SK-N-SH treated with all-trans-retinoic acid at 6 μM for 48 hours (cell line): ENCODE results near the gene NFE2L1.

ENCODE experiments used
- ATAC-seq: fragments of 200-7000 bp; cut with Tn5 transposase; 3 replicates; pipeline ENCODE4 v1.9.1; 2020; ENCODE audit warnings: mild to moderate bottlenecking, moderate library complexity
- ARNTL ChIP-seq: fragments of 450-650 bp; formaldehyde crosslinking; IDR thresholded peaks from 2 replicates; pipeline ENCODE4 v1.5.0; 2020; ENCODE audit warnings: low read depth, mild to moderate bottlenecking, moderate library complexity, borderline replicate concordance
- BACH2 ChIP-seq: fragments of 250-450 bp; sonication (Bioruptor Pico); IDR thresholded peaks from 2 replicates; pipeline ENCODE4 v1.9.0; 2021; ENCODE audit warnings: mild to moderate bottlenecking, borderline replicate concordance
- ISL1 ChIP-seq: fragments of 250-450 bp; sonication (Bioruptor Pico); IDR thresholded peaks from 2 replicates; pipeline ENCODE4 v2.1.2; 2022; ENCODE audit warnings: mild to moderate bottlenecking, moderate library complexity
- OSR1 ChIP-seq: fragments of 250-450 bp; sonication (Bioruptor Pico); IDR thresholded peaks from 2 replicates; pipeline ENCODE4 v1.8.0; 2022; ENCODE audit warnings: moderate library complexity, mild to moderate bottlenecking, inconsistent platforms
- SNAI2 ChIP-seq: fragments of 250-450 bp; sonication (Bioruptor Pico); IDR thresholded peaks from 2 replicates; pipeline ENCODE4 v1.5.0; 2020; ENCODE audit warnings: mild to moderate bottlenecking, moderate library complexity
- TCF4 ChIP-seq: fragments of 250-450 bp; sonication (Bioruptor Pico); IDR thresholded peaks from 2 replicates; pipeline ENCODE4 v1.8.0; 2021; ENCODE audit warnings: mild to moderate bottlenecking, moderate library complexity, borderline replicate concordance
- TOX ChIP-seq: fragments of 250-450 bp; sonication (Bioruptor Pico); IDR thresholded peaks from 2 replicates; pipeline ENCODE4 v1.8.0; 2021; ENCODE audit warnings: mild to moderate bottlenecking, moderate library complexity, borderline replicate concordance
- ZNF565 ChIP-seq: fragments of 450-650 bp; formaldehyde crosslinking; conservative IDR thresholded peaks from 2 replicates; pipeline ENCODE4 v1.5.0; 2020; ENCODE audit warnings: low read depth, mild to moderate bottlenecking, moderate library complexity
- ZNF70 ChIP-seq: fragments of 450-650 bp; formaldehyde crosslinking; IDR thresholded peaks from 2 replicates; pipeline ENCODE4 v1.5.0; 2020; ENCODE audit warnings: mild to moderate bottlenecking, moderate library complexity
- TF ChIP-seq, protein P1 (sequence below): fragments of 250-450 bp; sonication (Bioruptor Pico); IDR thresholded peaks from 2 replicates; pipeline ENCODE4 v1.5.1; 2020; ENCODE audit warnings: low read depth, mild to moderate bottlenecking, moderate library complexity
- TF ChIP-seq, protein P2 (sequence below): fragments of 250-450 bp; sonication (Bioruptor Pico); IDR thresholded peaks from 2 replicates; pipeline ENCODE4 v1.5.0; 2020; ENCODE audit warnings: mild to moderate bottlenecking, moderate library complexity
- TF ChIP-seq, protein P3 (sequence below): fragments of 250-450 bp; sonication (Bioruptor Pico); IDR thresholded peaks from 2 replicates; pipeline ENCODE4 v1.8.0; 2020; ENCODE audit warnings: mild to moderate bottlenecking, moderate library complexity, borderline replicate concordance

Gene NFE2L1

DNA sequence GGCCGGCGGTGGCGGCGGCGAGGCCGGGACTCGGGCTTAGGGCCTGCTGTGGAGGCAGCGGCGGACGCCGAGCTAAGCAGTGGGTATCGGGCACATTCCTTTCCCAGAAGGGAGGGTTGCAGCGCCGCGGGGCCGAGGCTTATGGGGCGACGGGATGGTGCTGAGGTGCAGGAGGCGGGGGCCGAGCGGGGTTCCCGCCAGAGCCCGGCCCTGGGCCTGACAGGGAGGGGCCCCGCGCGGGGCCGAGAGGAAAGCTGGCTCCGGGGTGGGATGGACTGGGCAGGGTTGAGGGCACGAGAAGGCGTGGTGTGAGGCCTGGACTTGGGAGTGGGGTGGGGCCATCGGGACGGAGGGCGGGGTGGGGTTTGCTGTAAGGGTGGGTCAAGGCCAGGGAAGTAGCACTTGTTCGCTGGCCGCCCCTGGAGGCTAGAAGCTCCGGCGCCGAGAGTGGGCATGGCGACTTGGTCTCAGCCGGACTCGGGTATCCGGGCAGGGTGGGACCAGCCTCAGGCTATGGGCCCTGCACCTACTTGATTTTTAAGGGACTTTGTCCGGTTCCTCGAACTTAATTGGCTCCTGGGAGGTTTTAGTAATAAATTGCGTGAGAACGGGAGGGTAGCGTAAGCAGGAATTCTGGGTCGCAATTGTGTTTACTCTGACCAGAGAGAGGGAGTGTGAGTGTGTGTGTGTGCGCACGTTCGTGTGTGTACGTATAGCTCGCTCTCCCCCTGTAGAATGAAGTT lies 396 bp downstream of the NFE2L1 start (continued):
- TF ChIP-seq, protein P1, sequence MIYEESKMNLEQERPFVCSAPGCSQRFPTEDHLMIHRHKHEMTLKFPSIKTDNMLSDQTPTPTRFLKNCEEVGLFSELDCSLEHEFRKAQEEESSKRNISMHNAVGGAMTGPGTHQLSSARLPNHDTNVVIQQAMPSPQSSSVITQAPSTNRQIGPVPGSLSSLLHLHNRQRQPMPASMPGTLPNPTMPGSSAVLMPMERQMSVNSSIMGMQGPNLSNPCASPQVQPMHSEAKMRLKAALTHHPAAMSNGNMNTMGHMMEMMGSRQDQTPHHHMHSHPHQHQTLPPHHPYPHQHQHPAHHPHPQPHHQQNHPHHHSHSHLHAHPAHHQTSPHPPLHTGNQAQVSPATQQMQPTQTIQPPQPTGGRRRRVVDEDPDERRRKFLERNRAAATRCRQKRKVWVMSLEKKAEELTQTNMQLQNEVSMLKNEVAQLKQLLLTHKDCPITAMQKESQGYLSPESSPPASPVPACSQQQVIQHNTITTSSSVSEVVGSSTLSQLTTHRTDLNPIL (CRISPR knock-in tag) = no peak
- no peak for TF ChIP-seq ZNF565

DNA sequence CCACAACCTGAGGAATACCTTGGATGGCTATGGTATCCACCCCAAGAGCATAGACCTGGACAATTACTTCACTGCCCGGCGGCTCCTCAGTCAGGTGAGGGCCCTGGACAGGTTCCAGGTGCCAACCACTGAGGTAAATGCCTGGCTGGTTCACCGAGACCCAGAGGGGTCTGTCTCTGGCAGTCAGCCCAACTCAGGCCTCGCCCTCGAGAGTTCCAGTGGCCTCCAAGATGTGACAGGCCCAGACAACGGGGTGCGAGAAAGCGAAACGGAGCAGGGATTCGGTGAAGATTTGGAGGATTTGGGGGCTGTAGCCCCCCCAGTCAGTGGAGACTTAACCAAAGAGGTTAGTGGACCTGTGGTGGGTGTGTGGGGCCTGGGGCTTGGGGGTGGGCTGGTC lies 3.1 kb downstream of the NFE2L1 start:
- TF ChIP-seq ZNF70 (no peak), TOX (no peak)
- ATAC-seq = no peak

DNA sequence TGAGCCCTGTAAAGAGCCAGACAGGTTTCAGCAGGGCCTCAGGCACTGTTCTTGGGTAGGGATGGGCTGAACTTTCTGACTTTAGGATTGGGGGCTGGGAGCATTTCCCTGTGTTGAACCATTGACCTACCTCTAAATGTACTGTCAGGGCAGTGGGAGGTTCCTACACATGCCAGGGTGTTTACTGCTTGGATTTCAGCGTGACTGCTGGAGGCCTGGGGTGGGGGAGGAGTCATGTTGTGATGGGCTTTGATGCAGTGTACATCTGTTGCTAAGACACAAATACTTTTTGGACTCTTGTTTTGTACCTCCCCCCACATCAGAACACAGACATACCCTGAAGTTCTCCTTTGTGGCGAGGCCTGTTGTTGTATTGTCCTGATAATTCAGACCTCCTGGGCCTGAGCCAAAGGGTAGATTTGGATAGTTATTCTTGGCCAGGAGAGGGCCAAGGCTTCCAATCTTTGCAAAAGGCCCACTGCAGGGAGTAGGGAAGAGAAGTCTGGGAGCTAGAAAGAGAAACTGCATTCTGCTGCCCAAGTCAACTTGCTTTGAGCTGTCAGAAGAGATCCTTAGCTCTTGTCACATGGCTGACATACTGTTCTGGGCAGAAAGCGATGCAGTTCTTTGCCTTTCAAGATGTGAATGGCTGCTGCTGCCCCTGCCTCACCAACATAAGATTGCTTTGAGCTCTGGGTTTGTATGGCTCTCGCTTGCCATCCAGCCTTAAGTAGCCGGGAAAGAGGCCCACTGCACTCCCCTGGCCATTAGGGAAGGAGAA lies 3.7 kb downstream of the NFE2L1 start:
- no peak for TF ChIP-seq ARNTL (CRISPR knock-in tag)
- TF ChIP-seq, protein P2, sequence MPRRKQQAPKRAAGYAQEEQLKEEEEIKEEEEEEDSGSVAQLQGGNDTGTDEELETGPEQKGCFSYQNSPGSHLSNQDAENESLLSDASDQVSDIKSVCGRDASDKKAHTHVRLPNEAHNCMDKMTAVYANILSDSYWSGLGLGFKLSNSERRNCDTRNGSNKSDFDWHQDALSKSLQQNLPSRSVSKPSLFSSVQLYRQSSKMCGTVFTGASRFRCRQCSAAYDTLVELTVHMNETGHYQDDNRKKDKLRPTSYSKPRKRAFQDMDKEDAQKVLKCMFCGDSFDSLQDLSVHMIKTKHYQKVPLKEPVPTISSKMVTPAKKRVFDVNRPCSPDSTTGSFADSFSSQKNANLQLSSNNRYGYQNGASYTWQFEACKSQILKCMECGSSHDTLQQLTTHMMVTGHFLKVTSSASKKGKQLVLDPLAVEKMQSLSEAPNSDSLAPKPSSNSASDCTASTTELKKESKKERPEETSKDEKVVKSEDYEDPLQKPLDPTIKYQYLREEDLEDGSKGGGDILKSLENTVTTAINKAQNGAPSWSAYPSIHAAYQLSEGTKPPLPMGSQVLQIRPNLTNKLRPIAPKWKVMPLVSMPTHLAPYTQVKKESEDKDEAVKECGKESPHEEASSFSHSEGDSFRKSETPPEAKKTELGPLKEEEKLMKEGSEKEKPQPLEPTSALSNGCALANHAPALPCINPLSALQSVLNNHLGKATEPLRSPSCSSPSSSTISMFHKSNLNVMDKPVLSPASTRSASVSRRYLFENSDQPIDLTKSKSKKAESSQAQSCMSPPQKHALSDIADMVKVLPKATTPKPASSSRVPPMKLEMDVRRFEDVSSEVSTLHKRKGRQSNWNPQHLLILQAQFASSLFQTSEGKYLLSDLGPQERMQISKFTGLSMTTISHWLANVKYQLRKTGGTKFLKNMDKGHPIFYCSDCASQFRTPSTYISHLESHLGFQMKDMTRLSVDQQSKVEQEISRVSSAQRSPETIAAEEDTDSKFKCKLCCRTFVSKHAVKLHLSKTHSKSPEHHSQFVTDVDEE (CRISPR knock-in tag) = no peak
- no peak for TF ChIP-seq TOX
- TF ChIP-seq, protein P3, sequence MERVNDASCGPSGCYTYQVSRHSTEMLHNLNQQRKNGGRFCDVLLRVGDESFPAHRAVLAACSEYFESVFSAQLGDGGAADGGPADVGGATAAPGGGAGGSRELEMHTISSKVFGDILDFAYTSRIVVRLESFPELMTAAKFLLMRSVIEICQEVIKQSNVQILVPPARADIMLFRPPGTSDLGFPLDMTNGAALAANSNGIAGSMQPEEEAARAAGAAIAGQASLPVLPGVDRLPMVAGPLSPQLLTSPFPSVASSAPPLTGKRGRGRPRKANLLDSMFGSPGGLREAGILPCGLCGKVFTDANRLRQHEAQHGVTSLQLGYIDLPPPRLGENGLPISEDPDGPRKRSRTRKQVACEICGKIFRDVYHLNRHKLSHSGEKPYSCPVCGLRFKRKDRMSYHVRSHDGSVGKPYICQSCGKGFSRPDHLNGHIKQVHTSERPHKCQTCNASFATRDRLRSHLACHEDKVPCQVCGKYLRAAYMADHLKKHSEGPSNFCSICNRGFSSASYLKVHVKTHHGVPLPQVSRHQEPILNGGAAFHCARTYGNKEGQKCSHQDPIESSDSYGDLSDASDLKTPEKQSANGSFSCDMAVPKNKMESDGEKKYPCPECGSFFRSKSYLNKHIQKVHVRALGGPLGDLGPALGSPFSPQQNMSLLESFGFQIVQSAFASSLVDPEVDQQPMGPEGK (CRISPR knock-in tag) = no peak
- no peak for TF ChIP-seq ISL1 (CRISPR knock-in tag)
- no peak for TF ChIP-seq ZNF70
- ATAC-seq = no peak; the same call in 1 of the 3 replicates

DNA sequence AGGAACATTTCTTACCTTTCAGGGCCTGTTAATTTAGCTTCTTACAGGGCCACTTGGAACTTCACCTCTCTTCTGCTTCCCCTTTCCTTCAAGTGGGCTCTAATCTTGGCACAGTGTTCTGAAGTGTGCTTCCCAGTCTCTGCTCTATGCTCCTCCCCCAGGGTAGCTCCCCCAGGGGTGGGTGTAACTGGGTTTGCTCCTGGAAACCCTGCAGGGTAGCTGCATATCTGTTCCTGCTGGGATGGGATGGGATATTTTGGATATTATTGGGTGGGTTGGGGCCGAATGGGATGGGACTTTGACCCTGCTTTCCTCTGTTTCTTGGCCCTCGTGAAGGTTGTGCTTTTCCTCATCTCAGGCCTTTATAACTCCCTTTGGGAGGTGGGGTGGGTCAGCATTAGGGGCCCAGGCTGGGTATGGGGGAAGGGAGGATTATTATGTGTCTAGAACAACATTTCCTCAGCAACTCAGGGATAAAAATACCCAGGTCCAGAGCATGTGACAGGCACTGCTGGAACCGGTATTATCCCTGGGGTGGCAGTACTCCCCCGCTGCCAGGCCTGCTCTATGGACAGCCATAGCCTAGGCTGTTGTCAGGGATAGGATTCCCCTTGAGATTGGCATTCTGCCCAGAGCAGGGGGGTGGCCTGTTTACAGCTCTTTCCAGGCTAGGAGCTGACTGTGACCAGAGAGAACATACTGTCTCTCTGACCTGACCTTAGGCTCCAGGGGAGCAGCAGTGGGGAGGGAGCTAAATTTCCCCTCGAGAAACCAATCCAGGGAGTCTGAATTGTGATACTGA lies 5.0 kb downstream of the NFE2L1 start:
- ATAC-seq = 0 out of 3 replicates have a peak, but pooled peaks have one; percentile 1
- no peak for TF ChIP-seq BACH2

DNA sequence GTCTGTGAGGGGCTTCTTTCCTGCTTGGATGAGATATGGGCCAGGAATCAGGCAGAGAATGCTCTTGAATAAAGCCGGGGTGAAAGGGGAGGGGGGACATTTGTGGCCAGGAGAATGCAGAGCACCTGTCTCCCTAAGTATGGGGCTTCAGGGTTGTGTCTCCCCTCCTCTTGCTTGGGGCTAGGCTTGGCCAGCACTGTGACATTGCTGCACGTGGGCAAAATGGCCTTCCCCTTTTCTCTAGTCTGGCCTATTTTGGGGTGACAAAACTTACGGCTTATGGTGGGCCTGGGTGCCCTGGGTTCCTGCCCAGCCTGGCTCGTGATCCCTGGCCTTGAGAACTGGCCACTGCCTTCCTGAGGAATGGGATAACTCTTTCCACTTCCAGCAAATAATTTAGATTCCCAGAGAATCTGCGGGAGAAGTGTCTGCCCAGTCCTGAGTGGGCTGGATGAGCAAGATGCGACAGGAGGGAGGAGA lies 5.6 kb downstream of the NFE2L1 start:
- ATAC-seq = no peak
- TF ChIP-seq OSR1 (CRISPR knock-in tag) = no peak

DNA sequence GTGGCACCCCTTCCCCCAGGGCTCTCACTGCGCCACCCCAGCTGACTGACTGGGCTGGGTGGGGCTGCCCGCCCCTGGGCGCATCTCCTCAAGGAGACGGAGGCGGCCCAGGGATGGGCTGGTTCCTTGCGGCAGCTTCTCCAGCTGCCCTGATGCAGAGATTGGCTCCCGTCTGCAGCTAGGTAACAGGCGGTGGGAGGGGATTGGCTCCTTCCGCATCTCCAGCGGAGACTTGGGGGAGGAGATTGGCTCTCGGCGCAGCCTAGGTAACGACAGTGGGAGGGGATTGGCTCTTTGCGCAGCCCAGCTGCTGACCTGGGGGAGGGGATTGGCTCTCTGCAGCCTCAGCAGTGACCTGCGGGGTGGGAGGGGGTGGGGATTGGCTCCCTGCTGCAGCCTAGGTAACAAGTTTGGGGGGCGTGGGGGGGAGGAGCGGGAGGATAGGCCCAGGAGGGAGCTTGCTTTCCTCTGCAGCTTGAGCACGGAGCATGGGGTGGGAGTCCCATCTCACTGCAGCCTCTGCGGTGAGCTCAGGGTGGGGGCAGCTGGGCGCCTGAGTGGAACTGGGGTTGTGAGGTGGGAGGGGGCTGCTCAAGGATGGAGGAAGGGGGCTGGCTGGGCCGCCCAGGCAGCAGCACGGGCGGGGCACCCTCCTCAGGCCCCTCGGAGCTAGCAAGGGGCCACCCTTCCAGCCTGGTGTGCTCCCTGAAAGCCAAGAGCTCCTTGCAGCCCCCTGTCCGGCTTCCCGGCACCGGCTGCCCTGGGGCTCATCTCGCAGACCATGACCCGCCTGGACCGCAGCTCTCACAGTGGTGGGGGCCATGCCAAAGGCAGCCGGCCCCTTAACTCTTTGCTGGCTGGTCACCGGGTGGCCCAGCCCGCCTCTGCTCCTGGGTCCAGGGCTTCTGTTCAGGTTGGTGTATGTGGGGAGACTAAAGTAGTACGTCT lies 6.4 kb downstream of the NFE2L1 start:
- ATAC-seq = peak; percentile 73
- TF ChIP-seq SNAI2 = no peak
- TF ChIP-seq TCF4 (CRISPR knock-in tag) = no peak
- TF ChIP-seq, protein P2 (CRISPR knock-in tag) = peak; percentile 70
